ENCODE results near the gene CYP4F8.

- TF ChIP-seq CTCF (conservative IDR thresholded peaks at IDR 0.05) (no peak), ZFX (IDR thresholded peaks at IDR 0.05) (no peak)
These were observed 37.7 kb upstream of the CYP4F8 start for GRCh38 chr19:15577184-15577771.

All from C4-2B (cell line).